NCI-H146 (cell line): ENCODE results near the gene PSMA4.
"Not testable (repeated sequence)": the region's sequence is repeated elsewhere in the genome, so short reads cannot be mapped to it uniquely, and the experiment has no call there.

Experiments
- DNase-seq: peaks from one replicate; lab custom pipeline; 2025; lab: John Stamatoyannopoulos, UW

PSMA4 gene

GRCh38 chr15:78540141-78540870 is at the start of gene PSMA4:
Gene PSMA4 (plus strand): TSS chr15:78540444. CDS start chr15:78541928, 1,484 bp downstream.
- DNase-seq = peak; percentile 88

DNA sequence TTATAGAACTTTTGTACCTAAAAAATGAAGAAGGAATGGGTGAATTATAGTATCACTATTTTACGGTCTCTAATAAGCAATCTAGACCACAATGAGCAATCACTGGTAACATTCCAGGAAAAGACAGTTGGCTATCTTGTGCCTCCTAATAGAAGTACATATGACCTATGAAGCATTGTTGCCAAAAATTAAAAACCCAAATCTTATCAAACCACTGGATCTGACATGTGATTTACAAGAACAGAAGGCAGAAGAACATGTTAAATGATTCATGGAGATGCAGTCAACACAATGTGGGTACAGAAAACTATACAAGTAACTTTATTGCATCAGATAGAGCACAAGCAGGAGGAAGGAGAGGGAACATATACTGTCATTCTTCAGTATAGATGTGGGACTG is 47.4 kb upstream of the PSMA4 start:
- no peak for DNase-seq

- no peak for DNase-seq
These were observed 38.4 kb upstream of the PSMA4 start for GRCh38 chr15:78501857-78502256.

DNA sequence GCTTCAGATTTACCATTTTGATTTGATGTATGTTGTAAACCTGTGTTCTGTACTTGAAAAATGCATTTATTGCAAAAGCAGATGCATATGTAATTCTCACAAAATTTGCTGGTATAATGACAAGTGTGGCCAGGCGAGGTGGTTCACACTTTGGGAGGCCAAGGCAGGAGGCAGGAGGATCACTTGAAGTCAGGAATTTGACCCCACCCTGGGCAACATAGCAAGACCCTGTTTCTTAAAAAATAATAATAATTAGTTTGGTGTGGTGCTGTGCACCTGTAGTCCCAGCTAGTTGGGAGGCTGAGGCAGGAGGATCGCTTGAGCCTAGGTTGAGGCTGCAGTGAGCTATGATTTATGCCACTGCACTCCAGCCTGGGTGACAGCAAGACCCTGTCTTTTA is 37.6 kb upstream of the PSMA4 start:
- DNase-seq = no peak

GRCh38 chr15:78506971-78507830 is 33.0 kb upstream of the PSMA4 start, which contains the start of gene HYKK:
Gene HYKK (plus strand): TSS chr15:78507577. CDS start chr15:78513089, 5,512 bp downstream.
- peak; percentile 95 for DNase-seq

GRCh38 chr15:78507831-78508160 is 32.4 kb upstream of the PSMA4 start:
- peak; percentile 25 for DNase-seq

- DNase-seq = no peak
These were observed 32.0 kb upstream of the PSMA4 start for GRCh38 chr15:78508272-78508671.

GRCh38 chr15:78509726-78510312 is 30.4 kb upstream of the PSMA4 start:
- DNase-seq = no peak

DNA sequence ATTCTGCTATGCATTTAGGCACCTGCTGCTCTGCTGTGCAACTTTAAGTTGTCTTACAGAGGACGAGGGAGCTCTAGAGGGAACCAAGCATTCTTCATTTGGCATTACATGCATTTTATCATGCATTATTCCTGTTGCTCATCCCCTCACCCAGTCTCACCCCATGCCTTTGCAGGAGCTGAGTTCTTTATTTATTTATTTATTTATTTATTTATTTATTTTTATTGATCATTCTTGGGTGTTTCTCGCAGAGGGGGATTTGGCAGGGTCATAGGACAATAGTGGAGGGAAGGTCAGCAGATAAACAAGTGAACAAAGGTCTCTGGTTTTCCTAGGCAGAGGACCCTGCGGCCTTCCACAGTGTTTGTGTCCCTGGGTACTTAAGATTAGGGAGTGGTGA is 20.2 kb upstream of the PSMA4 start:
- not testable (repeated sequence) for DNase-seq

GRCh38 chr15:78524230-78524629 is 16.0 kb upstream of the PSMA4 start:
- no peak for DNase-seq

GRCh38 chr15:78527325-78527724 is 12.9 kb upstream of the PSMA4 start:
- no peak for DNase-seq

GRCh38 chr15:78533331-78533730 is 6.9 kb upstream of the PSMA4 start:
- DNase-seq = no peak

- no peak for DNase-seq
These were observed 4.1 kb upstream of the PSMA4 start for GRCh38 chr15:78536134-78536533.

GRCh38 chr15:78537266-78537905 is 2.9 kb upstream of the PSMA4 start:
- no peak for DNase-seq

- DNase-seq = no peak
These were observed 1.9 kb upstream of the PSMA4 start for GRCh38 chr15:78538358-78538757.

- peak; percentile 55 for DNase-seq
These were observed 642 bp upstream of the PSMA4 start for GRCh38 chr15:78539464-78540140.

GRCh38 chr15:78540871-78541743 is 863 bp downstream of the PSMA4 start:
- DNase-seq = peak; percentile 26

- DNase-seq = no peak
These were observed 1.4 kb downstream of the PSMA4 start for GRCh38 chr15:78541744-78542034.

DNA sequence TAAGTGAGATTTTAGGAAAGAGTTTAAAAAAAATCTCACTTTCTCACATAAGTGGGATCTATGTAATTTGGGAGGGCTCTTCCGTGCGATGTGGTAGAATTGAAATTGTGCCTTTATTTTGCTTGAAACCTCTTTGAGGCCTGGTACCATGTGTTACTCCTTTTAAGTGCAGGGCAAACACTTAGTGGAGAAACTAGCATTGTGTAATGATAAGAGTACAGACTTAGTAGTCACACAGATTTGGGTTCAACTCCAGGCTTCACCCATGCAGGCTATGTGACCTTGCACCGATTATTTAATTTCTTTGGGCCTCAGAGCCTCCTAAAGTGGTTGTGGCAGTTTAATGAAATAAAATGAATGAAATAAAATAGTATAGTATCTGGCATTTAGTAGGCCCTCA is 2.4 kb downstream of the PSMA4 start:
- no peak for DNase-seq

- no peak for DNase-seq
These were observed 9.9 kb downstream of the PSMA4 start for GRCh38 chr15:78550194-78550593.

DNA sequence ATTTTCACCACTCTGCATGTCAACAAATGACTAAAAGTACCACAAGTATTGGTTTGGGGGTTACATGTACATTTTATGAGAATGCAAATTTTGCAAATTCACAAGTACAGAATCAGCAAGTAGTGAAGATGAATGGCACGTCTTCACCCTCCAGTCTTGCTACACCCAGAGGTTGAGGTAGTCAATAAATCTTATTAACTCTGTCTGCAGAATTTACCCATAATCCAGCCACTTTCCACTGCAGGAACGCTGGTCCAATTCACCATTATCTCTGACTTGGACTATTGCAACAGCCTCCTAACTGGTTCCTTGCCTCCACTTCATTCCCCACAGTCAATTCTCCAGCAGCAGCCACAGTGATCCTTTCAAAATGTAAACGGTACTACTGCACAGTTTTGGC is 10.6 kb downstream of the PSMA4 start:
- DNase-seq = no peak
